H9 (cell line): ENCODE measurements around the gene FOXI1. TPM values are rescaled to one million over a fixed set of nuclear protein-coding genes. Genes with fewer than 3 reads are reported as not detected.

Experiments
- DNase-seq: peaks from one replicate; pipeline ENCODE4 v3.0.0-alpha.2; 2017
- H2AFZ ChIP-seq: one replicate; pipeline ENCODE4 v1.6.1; 2013; ENCODE audit warnings: mild to moderate bottlenecking, low read length, control low read depth, moderate library complexity
- H2AK5ac ChIP-seq: 2 replicates; pipeline ENCODE4 v1.6.1; 2013; ENCODE audit warnings: low read length, control low read depth, mixed read lengths; ENCODE audit not compliant: insufficient read length
- H2BK120ac ChIP-seq: one replicate; pipeline ENCODE4 v1.6.1; 2013; ENCODE audit warnings: low read depth, mild to moderate bottlenecking, low read length, control low read depth, inconsistent platforms; ENCODE audit not compliant: poor library complexity, severe bottlenecking
- H2BK12ac ChIP-seq: 2 replicates; pipeline ENCODE4 v1.6.1; 2013; ENCODE audit warnings: low read length, control low read depth, mixed read lengths, low read depth; ENCODE audit not compliant: insufficient read length
- H2BK15ac ChIP-seq: 2 replicates; pipeline ENCODE4 v1.6.1; 2013; ENCODE audit warnings: low read depth, low read length, control low read depth
- H2BK20ac ChIP-seq: one replicate; pipeline ENCODE4 v1.6.1; 2013; ENCODE audit warnings: low read depth, mild to moderate bottlenecking, low read length, control low read depth, inconsistent platforms; ENCODE audit not compliant: poor library complexity, severe bottlenecking
- H2BK5ac ChIP-seq: 2 replicates; pipeline ENCODE4 v1.6.1; 2013; ENCODE audit warnings: low read length, control low read depth, mixed read lengths; ENCODE audit not compliant: insufficient read length
- H3K14ac ChIP-seq: 2 replicates; pipeline ENCODE4 v1.6.1; 2013; ENCODE audit warnings: low read length, control low read depth; ENCODE audit not compliant: insufficient read depth
- H3K18ac ChIP-seq: 2 replicates; pipeline ENCODE4 v1.6.1; 2013; ENCODE audit warnings: low read depth, mild to moderate bottlenecking, mixed read lengths, low read length, control low read depth; ENCODE audit not compliant: insufficient read length
- H3K23ac ChIP-seq: 2 replicates; pipeline ENCODE4 v1.6.1; 2013; ENCODE audit warnings: low read length, control low read depth, mixed read lengths, low read depth; ENCODE audit not compliant: insufficient read length
- H3K23me2 ChIP-seq: 2 replicates; pipeline ENCODE4 v1.6.1; 2013; ENCODE audit warnings: low read depth, mild to moderate bottlenecking, mixed read lengths, low read length, control low read depth; ENCODE audit not compliant: insufficient read length, poor library complexity, severe bottlenecking
- H3K27ac ChIP-seq: 2 replicates; pipeline ENCODE4 v1.5.1; 2013; ENCODE audit warnings: low read length, control low read depth, mixed read lengths, low read depth; ENCODE audit not compliant: insufficient read length
- H3K27me3 ChIP-seq: 2 replicates; pipeline ENCODE4 v1.6.1; 2013; ENCODE audit warnings: low read length, control low read depth, inconsistent platforms; ENCODE audit not compliant: insufficient read depth
- H3K4ac ChIP-seq: 2 replicates; pipeline ENCODE4 v1.6.1; 2013; ENCODE audit warnings: low read depth, mild to moderate bottlenecking, control low read depth, inconsistent platforms, low read length, moderate library complexity
- H3K4me1 ChIP-seq: 2 replicates; pipeline ENCODE4 v1.6.1; 2013; ENCODE audit warnings: low read length, control low read depth, inconsistent platforms; ENCODE audit not compliant: insufficient read depth
- H3K4me2 ChIP-seq: 2 replicates; pipeline ENCODE4 v1.6.1; 2013; ENCODE audit warnings: low read length, control low read depth, mixed read lengths; ENCODE audit not compliant: insufficient read length, insufficient read depth
- H3K56ac ChIP-seq: 2 replicates; pipeline ENCODE4 v1.6.1; 2013; ENCODE audit warnings: low read depth, mild to moderate bottlenecking, mixed read lengths, low read length, control low read depth; ENCODE audit not compliant: insufficient read length
- H3K79me1 ChIP-seq: 2 replicates; pipeline ENCODE4 v1.6.1; 2013; ENCODE audit warnings: low read depth, mild to moderate bottlenecking, moderate library complexity, low read length, control low read depth, inconsistent platforms; ENCODE audit not compliant: insufficient read depth, poor library complexity, severe bottlenecking
- H3K79me2 ChIP-seq: 2 replicates; pipeline ENCODE4 v1.6.1; 2013; ENCODE audit warnings: low read length, control low read depth, inconsistent platforms; ENCODE audit not compliant: insufficient read depth
- H3K9ac ChIP-seq: 2 replicates; pipeline ENCODE4 v1.6.1; 2013; ENCODE audit warnings: low read length, control low read depth, mixed read lengths; ENCODE audit not compliant: insufficient read length; ENCODE audit errors: extremely low read depth
- H3K9me3 ChIP-seq: one replicate; pipeline ENCODE4 v1.6.1; 2013; ENCODE audit warnings: low read depth, low read length, inconsistent platforms; ENCODE audit not compliant: control insufficient read depth
- H3T11ph ChIP-seq: one replicate; pipeline ENCODE4 v1.6.1; 2013; ENCODE audit warnings: mild to moderate bottlenecking, low read length, control low read depth, inconsistent platforms
- H4K20me1 ChIP-seq: one replicate; pipeline ENCODE4 v1.6.1; 2013; ENCODE audit not compliant: control insufficient read depth, insufficient read length, insufficient read depth
- H4K5ac ChIP-seq: 2 replicates; pipeline ENCODE4 v1.6.1; 2013; ENCODE audit warnings: low read depth, mild to moderate bottlenecking, mixed read lengths, low read length, control low read depth; ENCODE audit not compliant: insufficient read length
- H4K8ac ChIP-seq: replicated peaks from 2 replicates; pipeline ENCODE4 v1.6.1; 2013; ENCODE audit warnings: low read length, control low read depth, mixed read lengths, low read depth; ENCODE audit not compliant: insufficient read length
- H4K91ac ChIP-seq: 2 replicates; pipeline ENCODE4 v1.6.1; 2013; ENCODE audit warnings: low read depth, mild to moderate bottlenecking, moderate library complexity, mixed read lengths, low read length, control low read depth; ENCODE audit not compliant: insufficient read length
- H3K27ac Mint-ChIP-seq, 3 experiments: 2 replicates in 2 of 3; 3 replicates in 1 of 3; pipeline ENCODE4 v1.8.0; 2020 to 2021; ENCODE audit warnings: mixed read lengths in 3 of 3, mild to moderate bottlenecking in 1 of 3, moderate library complexity in 1 of 3
- H3K27me3 Mint-ChIP-seq: 2 replicates; pipeline ENCODE4 v1.8.0; 2021; ENCODE audit warnings: low read depth, mild to moderate bottlenecking, moderate library complexity, mixed read lengths
- H3K36me3 Mint-ChIP-seq, 3 experiments: 2 replicates in 2 of 3; 3 replicates in 1 of 3; pipeline ENCODE4 v1.8.0; 2020 to 2021; ENCODE audit warnings: low read depth in 3 of 3, mixed read lengths in 3 of 3; ENCODE audit not compliant: insufficient read depth in 1 of 3
- H3K4me1 Mint-ChIP-seq, 2 experiments: 2 replicates each; pipeline ENCODE4 v1.8.0; 2020; ENCODE audit warnings: mixed read lengths in 2 of 2
- H3K4me3 Mint-ChIP-seq, 2 experiments: 2 replicates in 1 of 2; 3 replicates in 1 of 2; pipeline ENCODE4 v1.8.0; 2020 to 2021; ENCODE audit warnings: mild to moderate bottlenecking in 2 of 2, mixed read lengths in 2 of 2, moderate library complexity in 1 of 2
- H3K9me3 Mint-ChIP-seq, 2 experiments: 2 replicates in 1 of 2; 3 replicates in 1 of 2; pipeline ENCODE4 v1.8.0; 2020; ENCODE audit warnings: mild to moderate bottlenecking in 2 of 2, mixed read lengths in 2 of 2, moderate library complexity in 1 of 2
- CTCF ChIP-seq: fragments of 200-600 bp; sonication (generic); conservative IDR thresholded peaks from 3 replicates; pipeline ENCODE4 v1.8.0; 2021; ENCODE audit warnings: antibody characterized with exemption, mild to moderate bottlenecking
- WGBS: extraction: QIAGEN DNeasy Blood & Tissue Kit; methylation state at CpG from one replicate; pipeline ENCODE4 v1.1.7; 2013; ENCODE audit warnings: missing lambda C conversion rate, low lambda C conversion rate, mixed read lengths; ENCODE audit not compliant: insufficient read length; ENCODE audit errors: extremely low coverage; 5-methylcytosine and 5-hydroxymethylcytosine counted together
- total RNA-seq: library from RNA; stranded (reverse); gene quantifications from 2 replicates; pipeline ENCODE4 v1.2.1, GENCODE V29; 2021

Gene FOXI1
- total RNA-seq, 1 experiment from 2014 or later, result not detected

DNA sequence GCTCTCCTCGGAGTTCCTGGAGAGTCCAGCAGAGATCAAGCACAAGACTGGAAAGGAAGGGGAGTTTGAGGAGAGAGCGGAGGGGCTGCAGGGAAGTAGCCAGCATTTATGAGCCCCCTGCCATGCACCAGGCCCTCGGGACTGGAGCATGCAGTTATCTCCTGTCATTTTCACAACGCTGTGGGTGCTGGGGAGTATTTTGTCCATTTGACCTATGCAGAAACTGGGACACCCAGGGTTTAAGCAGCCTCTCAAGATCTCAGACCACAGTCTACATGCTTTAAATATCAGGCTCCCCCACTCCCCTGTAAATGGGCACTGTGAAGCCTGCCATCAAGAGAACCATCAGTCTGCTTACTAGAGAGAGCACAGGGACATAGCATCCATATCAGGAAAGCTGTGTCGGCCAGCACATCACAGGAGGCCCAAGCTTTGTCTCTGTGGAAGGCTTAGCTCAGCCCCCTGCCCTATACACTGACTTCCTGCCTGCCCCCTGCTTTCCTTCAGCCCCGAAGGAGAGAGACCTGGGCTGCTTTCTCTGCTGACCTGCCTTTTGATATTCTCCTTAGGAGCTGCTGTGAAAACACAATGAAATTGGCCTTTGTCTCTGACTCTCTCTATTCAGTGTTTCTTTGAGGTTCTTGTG is 7.3 kb downstream of the FOXI1 start:
- H3K4me1 ChIP-seq, result no peaks in the 10 kb centered on the region
- Mint-ChIP-seq H3K9me3 (peaks cover 20 to 22% of the 10 kb centered on the region in 2 experiments), H3K27ac (peak overlapping the region in 1 of 3 experiments; percentile 71; a peak in 1 of 7 replicates), H3K27me3 (peaks cover 84% of the 10 kb centered on the region), H3K36me3 (peaks cover 9 to 18% (median 12%) of the 10 kb centered on the region in 3 experiments; a peak in 6 of 7 replicates), H3K4me3 (no peak overlapping the region), H3K4me1 (peaks cover 33 to 45% of the 10 kb centered on the region in 2 experiments)
- H3T11ph ChIP-seq, result no peak overlapping the region
- H3K18ac ChIP-seq, result no peak overlapping the region
- H2BK12ac ChIP-seq, result no peak overlapping the region
- H3K56ac ChIP-seq, result no peak overlapping the region
- peaks cover 6% of the 10 kb centered on the region for H3K9me3 ChIP-seq
- no peak for TF ChIP-seq CTCF
- no peak overlapping the region for H4K5ac ChIP-seq
- no peak overlapping the region for H2BK20ac ChIP-seq
- no peak overlapping the region for H3K23ac ChIP-seq
- H4K91ac ChIP-seq, result no peak overlapping the region
- H2BK5ac ChIP-seq, result no peak overlapping the region
- no peaks in the 10 kb centered on the region for H3K23me2 ChIP-seq
- H3K4ac ChIP-seq, result no peak overlapping the region
- WGBS, result no CpG with 5 or more reads among the region's 6 CpGs
- DNase-seq, result peak; percentile 49
- no peak overlapping the region for H2AFZ ChIP-seq
- no peaks in the 10 kb centered on the region; the same call in 1 of the 2 replicates for H3K27me3 ChIP-seq
- H3K9ac ChIP-seq, result no peak overlapping the region
- H3K4me2 ChIP-seq, result no peak overlapping the region
- no peak overlapping the region for H2AK5ac ChIP-seq
- H3K79me1 ChIP-seq, result no peaks in the 10 kb centered on the region
- no peak overlapping the region for H4K8ac ChIP-seq
- no peak overlapping the region for H3K14ac ChIP-seq
- no peak overlapping the region for H2BK15ac ChIP-seq
- no peaks in the 10 kb centered on the region for H4K20me1 ChIP-seq
- no peak overlapping the region for H3K27ac ChIP-seq
- no peaks in the 10 kb centered on the region for H3K79me2 ChIP-seq
- H2BK120ac ChIP-seq, result no peak overlapping the region
